WTC11 (cell line): ENCODE data around the gene CAMK2D. TPM values are rescaled to one million over a fixed set of nuclear protein-coding genes. Genes with fewer than 3 reads are reported as not detected.

Experiments
- ATAC-seq: fragments of 200-7000 bp; cut with Tn5 transposase; 2 replicates; pipeline ENCODE4 v1.10.0; 2021; ENCODE audit warnings: mild to moderate bottlenecking, moderate library complexity
- CTCF ChIA-PET: fragments of 300-600 bp; sonication (Branson Sonifier 250); formaldehyde crosslinking; loops from one replicate; lab custom pipeline; 2021; ENCODE audit warnings: antibody characterized with exemption; lab: Charles Lee
- POLR2A ChIA-PET: fragments of 350-600 bp; sonication (Branson Sonifier 250); formaldehyde crosslinking; loops from one replicate; lab custom pipeline; 2021; ENCODE audit warnings: antibody characterized with exemption; lab: Charles Lee
- DNase-seq: peaks from one replicate; pipeline ENCODE4 v3.0.0; 2021; ENCODE audit warnings: low spot score
- H3K27ac Mint-ChIP-seq: 2 replicates; pipeline ENCODE4 v1.8.0; 2021; ENCODE audit warnings: mixed read lengths
- H3K27me3 Mint-ChIP-seq: 2 replicates; pipeline ENCODE4 v1.8.0; 2021; ENCODE audit warnings: low read depth, mild to moderate bottlenecking, moderate library complexity, mixed read lengths
- H3K36me3 Mint-ChIP-seq: 2 replicates; pipeline ENCODE4 v1.8.0; 2021; ENCODE audit warnings: mixed read lengths
- H3K4me1 Mint-ChIP-seq: 2 replicates; pipeline ENCODE4 v1.8.0; 2022; ENCODE audit warnings: mixed read lengths
- H3K4me3 Mint-ChIP-seq: 2 replicates; pipeline ENCODE4 v1.8.0; 2021; ENCODE audit warnings: mild to moderate bottlenecking, moderate library complexity, mixed read lengths
- H3K9me3 Mint-ChIP-seq: 2 replicates; pipeline ENCODE4 v1.8.0; 2021; ENCODE audit warnings: mixed read lengths
- ATF1 ChIP-seq: sonication (generic); formaldehyde crosslinking; IDR thresholded peaks from 2 replicates; pipeline ENCODE4 v1.8.1; 2023; ENCODE audit warnings: mild to moderate bottlenecking, moderate library complexity, missing genetic modification reagents
- CREB1 ChIP-seq: sonication (generic); formaldehyde crosslinking; IDR thresholded peaks from 2 replicates; pipeline ENCODE4 v1.8.0; 2023; ENCODE audit warnings: mild to moderate bottlenecking, missing genetic modification reagents
- CREM ChIP-seq: sonication (generic); formaldehyde crosslinking; IDR thresholded peaks from 2 replicates; pipeline ENCODE4 v1.8.1; 2022; ENCODE audit warnings: mild to moderate bottlenecking, missing genetic modification reagents, moderate library complexity
- FOXP1 ChIP-seq: sonication (generic); formaldehyde crosslinking; IDR thresholded peaks from 2 replicates; pipeline ENCODE4 v1.8.0; 2022; ENCODE audit warnings: missing genetic modification reagents, mild to moderate bottlenecking, moderate library complexity, borderline replicate concordance
- GABPB1 ChIP-seq: sonication (generic); formaldehyde crosslinking; IDR thresholded peaks from 2 replicates; pipeline ENCODE4 v1.8.1; 2023; ENCODE audit warnings: mild to moderate bottlenecking, missing genetic modification reagents
- GTF2I ChIP-seq: fragments of 250-450 bp; sonication (Bioruptor Pico); conservative IDR thresholded peaks from 2 replicates; pipeline ENCODE4 v1.4.0; 2021; ENCODE audit warnings: mild to moderate bottlenecking
- KAT7 ChIP-seq: sonication (generic); formaldehyde crosslinking; IDR thresholded peaks from 2 replicates; pipeline ENCODE4 v1.8.1; 2023; ENCODE audit warnings: missing genetic modification reagents, mild to moderate bottlenecking, borderline replicate concordance
- MXD4 ChIP-seq: fragments of 250-450 bp; sonication (Bioruptor Pico); IDR thresholded peaks from 2 replicates; pipeline ENCODE4 v1.8.0; 2021; ENCODE audit warnings: mild to moderate bottlenecking, moderate library complexity, borderline replicate concordance
- PREB ChIP-seq: sonication (generic); formaldehyde crosslinking; IDR thresholded peaks from 2 replicates; pipeline ENCODE4 v1.8.1; 2022; ENCODE audit warnings: mild to moderate bottlenecking, missing genetic modification reagents, moderate library complexity, borderline replicate concordance
- SP1 ChIP-seq: sonication (generic); formaldehyde crosslinking; conservative IDR thresholded peaks from 2 replicates; pipeline ENCODE4 v1.8.1; 2022; ENCODE audit warnings: missing genetic modification reagents
- ZMAT4 ChIP-seq: fragments of 250-450 bp; sonication (Bioruptor Pico); IDR thresholded peaks from 2 replicates; pipeline ENCODE4 v1.9.0; 2021; ENCODE audit warnings: mild to moderate bottlenecking
- ZNF121 ChIP-seq: sonication (generic); formaldehyde crosslinking; IDR thresholded peaks from 2 replicates; pipeline ENCODE4 v1.8.0; 2023; ENCODE audit warnings: missing genetic modification reagents
- ZNF138 ChIP-seq: sonication (generic); formaldehyde crosslinking; conservative IDR thresholded peaks from 2 replicates; pipeline ENCODE4 v1.8.1; 2022; ENCODE audit warnings: mild to moderate bottlenecking, moderate library complexity, missing genetic modification reagents
- ZNF416 ChIP-seq: fragments of 250-450 bp; sonication (Bioruptor Pico); IDR thresholded peaks from 2 replicates; pipeline ENCODE4 v1.9.0; 2021; ENCODE audit warnings: mild to moderate bottlenecking, inconsistent platforms
- ZNF423 ChIP-seq: fragments of 250-450 bp; sonication (Bioruptor Pico); IDR thresholded peaks from 2 replicates; pipeline ENCODE4 v2.1.2; 2022; ENCODE audit warnings: mild to moderate bottlenecking, moderate library complexity
- total RNA-seq: library from RNA; stranded (reverse); gene quantifications from 3 replicates; pipeline ENCODE4 v1.2.3, GENCODE V29; 2021
- TF ChIP-seq, protein P1 (sequence below): sonication (generic); formaldehyde crosslinking; conservative IDR thresholded peaks from 2 replicates; pipeline ENCODE4 v1.8.1; 2023; ENCODE audit warnings: mild to moderate bottlenecking, low read depth, missing genetic modification reagents, moderate library complexity
- TF ChIP-seq, protein P2 (sequence below): fragments of 250-450 bp; sonication (Bioruptor Pico); IDR thresholded peaks from 2 replicates; pipeline ENCODE4 v1.9.0; 2021; ENCODE audit warnings: mild to moderate bottlenecking
- TF ChIP-seq, protein P3 (sequence below): sonication (generic); formaldehyde crosslinking; IDR thresholded peaks from 2 replicates; pipeline ENCODE4 v1.8.1; 2022; ENCODE audit warnings: missing genetic modification reagents, borderline replicate concordance

CAMK2D gene
- total RNA-seq, 1 experiment from 2014 or later = 16.5 TPM

- no peak for DNase-seq
- H3K9me3 Mint-ChIP-seq = peaks cover 11% of the 10 kb centered on the region; the same call in 1 of the 2 replicates
- ChIA-PET CTCF (interaction anchor here (1.0 kb wide), 1 partner anchor 55 kb away, joined by 3 read pairs; no protein-coding TSS in a partner anchor), POLR2A (no interaction called here)
- H3K4me1 Mint-ChIP-seq = peaks cover 17% of the 10 kb centered on the region; the same call in 1 of the 2 replicates
- H3K27me3 Mint-ChIP-seq = no peaks in the 10 kb centered on the region
- no peak for ATAC-seq
- no peak overlapping the region for H3K4me3 Mint-ChIP-seq
- H3K27ac Mint-ChIP-seq = no peak overlapping the region
- H3K36me3 Mint-ChIP-seq = 0 out of 2 replicates have a peak, but pooled peaks cover 6% of the 10 kb centered on the region
- no peak for TF ChIP-seq FOXP1 (CRISPR knock-in tag)
- TF ChIP-seq PREB (CRISPR knock-in tag) = no peak
- TF ChIP-seq ZNF416 (CRISPR knock-in tag) = no peak
- TF ChIP-seq ZNF121 (CRISPR knock-in tag) = no peak
- TF ChIP-seq SP1 (CRISPR knock-in tag) = no peak
- TF ChIP-seq, protein P1, sequence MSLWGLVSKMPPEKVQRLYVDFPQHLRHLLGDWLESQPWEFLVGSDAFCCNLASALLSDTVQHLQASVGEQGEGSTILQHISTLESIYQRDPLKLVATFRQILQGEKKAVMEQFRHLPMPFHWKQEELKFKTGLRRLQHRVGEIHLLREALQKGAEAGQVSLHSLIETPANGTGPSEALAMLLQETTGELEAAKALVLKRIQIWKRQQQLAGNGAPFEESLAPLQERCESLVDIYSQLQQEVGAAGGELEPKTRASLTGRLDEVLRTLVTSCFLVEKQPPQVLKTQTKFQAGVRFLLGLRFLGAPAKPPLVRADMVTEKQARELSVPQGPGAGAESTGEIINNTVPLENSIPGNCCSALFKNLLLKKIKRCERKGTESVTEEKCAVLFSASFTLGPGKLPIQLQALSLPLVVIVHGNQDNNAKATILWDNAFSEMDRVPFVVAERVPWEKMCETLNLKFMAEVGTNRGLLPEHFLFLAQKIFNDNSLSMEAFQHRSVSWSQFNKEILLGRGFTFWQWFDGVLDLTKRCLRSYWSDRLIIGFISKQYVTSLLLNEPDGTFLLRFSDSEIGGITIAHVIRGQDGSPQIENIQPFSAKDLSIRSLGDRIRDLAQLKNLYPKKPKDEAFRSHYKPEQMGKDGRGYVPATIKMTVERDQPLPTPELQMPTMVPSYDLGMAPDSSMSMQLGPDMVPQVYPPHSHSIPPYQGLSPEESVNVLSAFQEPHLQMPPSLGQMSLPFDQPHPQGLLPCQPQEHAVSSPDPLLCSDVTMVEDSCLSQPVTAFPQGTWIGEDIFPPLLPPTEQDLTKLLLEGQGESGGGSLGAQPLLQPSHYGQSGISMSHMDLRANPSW (CRISPR knock-in tag) = no peak
- no peak for TF ChIP-seq ATF1 (CRISPR knock-in tag)
- TF ChIP-seq CREM = no peak
- TF ChIP-seq KAT7 (CRISPR knock-in tag) = no peak
Observed at GRCh38 chr4:113602646-113603228, 158.8 kb downstream of the CAMK2D start.

- Mint-ChIP-seq H3K4me1 (peaks cover 7% of the 10 kb centered on the region; the same call in 1 of the 2 replicates), H3K36me3 (0 out of 2 replicates have a peak, but pooled peaks cover 6% of the 10 kb centered on the region), H3K27me3 (no peaks in the 10 kb centered on the region), H3K4me3 (no peak overlapping the region), H3K27ac (no peak overlapping the region), H3K9me3 (peaks cover 11% of the 10 kb centered on the region; the same call in 1 of the 2 replicates)
- CTCF ChIA-PET = no interaction called here
- TF ChIP-seq MXD4 (CRISPR knock-in tag) (no peak), ZNF121 (CRISPR knock-in tag) (peak; percentile 72; the same call in 1 of the 2 replicates)
- POLR2A ChIA-PET = no interaction called here
- DNase-seq = no peak
- ATAC-seq = no peak
Observed at GRCh38 chr4:113601636-113602035, 159.9 kb downstream of the CAMK2D start.

- CTCF ChIA-PET = interaction anchor here (0.7 kb wide), 1 partner anchor 50 kb away, joined by 3 read pairs; no protein-coding TSS in a partner anchor
Observed at GRCh38 chr4:113596396-113596795, 165.1 kb downstream of the CAMK2D start.

GRCh38 chr4:113594231-113594556 lies 167.3 kb downstream of the CAMK2D start:
- DNase-seq = no peak
- no peaks in the 10 kb centered on the region for H3K9me3 Mint-ChIP-seq
- no peak overlapping the region for H3K4me3 Mint-ChIP-seq
- no peaks in the 10 kb centered on the region for H3K36me3 Mint-ChIP-seq
- H3K27me3 Mint-ChIP-seq = no peaks in the 10 kb centered on the region
- no peak overlapping the region for H3K27ac Mint-ChIP-seq
- ChIA-PET CTCF (no interaction called here), POLR2A (no interaction called here)
- ATAC-seq = no peak
- H3K4me1 Mint-ChIP-seq = peaks cover 3% of the 10 kb centered on the region; the same call in 1 of the 2 replicates
- no peak for TF ChIP-seq PREB (CRISPR knock-in tag)
- no peak for TF ChIP-seq ZMAT4 (CRISPR knock-in tag)
- no peak for TF ChIP-seq CREB1
- TF ChIP-seq GABPB1 (CRISPR knock-in tag) = no peak
- TF ChIP-seq ZNF423 = no peak
- TF ChIP-seq, protein P2, sequence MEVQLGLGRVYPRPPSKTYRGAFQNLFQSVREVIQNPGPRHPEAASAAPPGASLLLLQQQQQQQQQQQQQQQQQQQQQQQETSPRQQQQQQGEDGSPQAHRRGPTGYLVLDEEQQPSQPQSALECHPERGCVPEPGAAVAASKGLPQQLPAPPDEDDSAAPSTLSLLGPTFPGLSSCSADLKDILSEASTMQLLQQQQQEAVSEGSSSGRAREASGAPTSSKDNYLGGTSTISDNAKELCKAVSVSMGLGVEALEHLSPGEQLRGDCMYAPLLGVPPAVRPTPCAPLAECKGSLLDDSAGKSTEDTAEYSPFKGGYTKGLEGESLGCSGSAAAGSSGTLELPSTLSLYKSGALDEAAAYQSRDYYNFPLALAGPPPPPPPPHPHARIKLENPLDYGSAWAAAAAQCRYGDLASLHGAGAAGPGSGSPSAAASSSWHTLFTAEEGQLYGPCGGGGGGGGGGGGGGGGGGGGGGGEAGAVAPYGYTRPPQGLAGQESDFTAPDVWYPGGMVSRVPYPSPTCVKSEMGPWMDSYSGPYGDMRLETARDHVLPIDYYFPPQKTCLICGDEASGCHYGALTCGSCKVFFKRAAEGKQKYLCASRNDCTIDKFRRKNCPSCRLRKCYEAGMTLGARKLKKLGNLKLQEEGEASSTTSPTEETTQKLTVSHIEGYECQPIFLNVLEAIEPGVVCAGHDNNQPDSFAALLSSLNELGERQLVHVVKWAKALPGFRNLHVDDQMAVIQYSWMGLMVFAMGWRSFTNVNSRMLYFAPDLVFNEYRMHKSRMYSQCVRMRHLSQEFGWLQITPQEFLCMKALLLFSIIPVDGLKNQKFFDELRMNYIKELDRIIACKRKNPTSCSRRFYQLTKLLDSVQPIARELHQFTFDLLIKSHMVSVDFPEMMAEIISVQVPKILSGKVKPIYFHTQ = no peak
- TF ChIP-seq GTF2I (CRISPR knock-in tag) = no peak
- no peak for TF ChIP-seq ZNF138 (CRISPR knock-in tag)

More at GRCh38 chr4:113596396-113596795, 165.1 kb downstream of the CAMK2D start:
- Mint-ChIP-seq H3K9me3 (no peaks in the 10 kb centered on the region), H3K27ac (no peak overlapping the region), H3K4me1 (peaks cover 3% of the 10 kb centered on the region; the same call in 1 of the 2 replicates), H3K36me3 (no peaks in the 10 kb centered on the region), H3K4me3 (no peak overlapping the region), H3K27me3 (no peaks in the 10 kb centered on the region)
- no peak for DNase-seq
- POLR2A ChIA-PET = no interaction called here
- TF ChIP-seq, protein P3, sequence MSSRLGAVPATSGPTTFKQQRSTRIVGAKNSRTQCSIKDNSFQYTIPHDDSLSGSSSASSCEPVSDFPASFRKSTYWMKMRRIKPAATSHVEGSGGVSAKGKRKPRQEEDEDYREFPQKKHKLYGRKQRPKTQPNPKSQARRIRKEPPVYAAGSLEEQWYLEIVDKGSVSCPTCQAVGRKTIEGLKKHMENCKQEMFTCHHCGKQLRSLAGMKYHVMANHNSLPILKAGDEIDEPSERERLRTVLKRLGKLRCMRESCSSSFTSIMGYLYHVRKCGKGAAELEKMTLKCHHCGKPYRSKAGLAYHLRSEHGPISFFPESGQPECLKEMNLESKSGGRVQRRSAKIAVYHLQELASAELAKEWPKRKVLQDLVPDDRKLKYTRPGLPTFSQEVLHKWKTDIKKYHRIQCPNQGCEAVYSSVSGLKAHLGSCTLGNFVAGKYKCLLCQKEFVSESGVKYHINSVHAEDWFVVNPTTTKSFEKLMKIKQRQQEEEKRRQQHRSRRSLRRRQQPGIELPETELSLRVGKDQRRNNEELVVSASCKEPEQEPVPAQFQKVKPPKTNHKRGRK (CRISPR knock-in tag) = no peak
- ATAC-seq = no peak
